Medulla oblongata (tissue), 1 donor: Measurements from ENCODE around the gene MAN2C1.
"Not testable (repeated sequence)": the region's sequence is repeated elsewhere in the genome, so short reads cannot be mapped to it uniquely, and the experiment has no call there.

Experiments
- DNase-seq: peaks from one replicate; pipeline ENCODE4 v3.0.0-alpha.2; 2015; ENCODE audit errors: extremely low spot score

Gene MAN2C1

GRCh38 chr15:75361361-75361988 lies 6.9 kb downstream of the MAN2C1 start:
- DNase-seq, result no peak

DNA sequence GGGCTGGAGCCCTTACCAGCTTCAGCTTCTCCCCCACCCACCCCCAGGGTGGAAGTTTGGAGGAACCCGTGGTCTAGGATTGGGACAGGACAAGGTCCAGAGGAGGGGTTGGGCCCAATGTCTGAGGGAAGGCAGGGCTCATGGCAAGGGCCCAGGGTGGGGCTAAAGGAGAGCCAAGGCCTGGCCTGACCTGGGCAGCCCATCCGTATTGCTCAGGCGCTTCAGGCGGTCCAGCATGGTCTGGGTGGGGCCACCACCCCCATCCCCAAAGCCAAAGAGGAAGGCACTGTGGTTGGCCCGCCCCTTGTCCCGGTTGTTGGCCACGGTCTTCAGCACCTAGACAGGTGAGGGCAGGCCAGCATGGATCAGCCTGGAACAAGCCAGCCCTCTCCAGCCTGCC lies 7.6 kb downstream of the MAN2C1 start:
- DNase-seq, result no peak

GRCh38 chr15:75360391-75360790 lies 8.0 kb downstream of the MAN2C1 start:
- DNase-seq, result no peak

DNA sequence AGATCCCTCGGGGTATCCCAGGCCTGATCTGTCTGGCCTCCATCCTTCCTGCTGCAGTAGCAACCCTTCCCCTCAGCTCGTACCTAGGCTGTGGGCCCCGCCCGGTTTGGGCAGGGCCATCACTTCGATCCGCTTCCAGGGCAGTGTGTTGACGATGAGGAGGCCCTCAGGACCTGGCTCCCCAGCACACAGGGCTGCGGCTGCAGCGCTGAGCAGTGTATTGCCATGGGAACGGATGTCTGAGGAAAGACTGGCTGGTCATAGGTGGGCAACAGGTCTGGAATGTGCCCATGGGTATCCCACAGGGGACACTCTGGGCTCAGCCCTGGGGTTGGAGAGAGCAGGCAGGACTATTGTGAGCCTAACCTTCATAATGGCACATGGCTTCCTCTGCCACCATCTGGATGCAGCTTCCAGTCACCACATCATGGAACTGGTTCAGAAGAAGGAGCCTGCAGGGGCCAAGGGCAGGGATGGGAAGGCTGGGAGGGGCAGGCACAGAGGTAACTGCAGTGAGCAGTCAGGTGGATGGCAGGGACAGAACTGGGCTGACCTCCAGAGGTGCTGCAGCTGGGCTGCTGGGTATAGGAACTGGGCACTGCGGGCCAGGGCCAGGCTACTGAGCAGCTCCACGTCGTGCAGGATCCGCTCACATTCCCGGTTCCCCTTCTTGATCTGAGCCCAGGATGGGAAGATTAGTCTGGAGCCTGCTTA lies 8.7 kb downstream of the MAN2C1 start:
- DNase-seq, result no peak

DNA sequence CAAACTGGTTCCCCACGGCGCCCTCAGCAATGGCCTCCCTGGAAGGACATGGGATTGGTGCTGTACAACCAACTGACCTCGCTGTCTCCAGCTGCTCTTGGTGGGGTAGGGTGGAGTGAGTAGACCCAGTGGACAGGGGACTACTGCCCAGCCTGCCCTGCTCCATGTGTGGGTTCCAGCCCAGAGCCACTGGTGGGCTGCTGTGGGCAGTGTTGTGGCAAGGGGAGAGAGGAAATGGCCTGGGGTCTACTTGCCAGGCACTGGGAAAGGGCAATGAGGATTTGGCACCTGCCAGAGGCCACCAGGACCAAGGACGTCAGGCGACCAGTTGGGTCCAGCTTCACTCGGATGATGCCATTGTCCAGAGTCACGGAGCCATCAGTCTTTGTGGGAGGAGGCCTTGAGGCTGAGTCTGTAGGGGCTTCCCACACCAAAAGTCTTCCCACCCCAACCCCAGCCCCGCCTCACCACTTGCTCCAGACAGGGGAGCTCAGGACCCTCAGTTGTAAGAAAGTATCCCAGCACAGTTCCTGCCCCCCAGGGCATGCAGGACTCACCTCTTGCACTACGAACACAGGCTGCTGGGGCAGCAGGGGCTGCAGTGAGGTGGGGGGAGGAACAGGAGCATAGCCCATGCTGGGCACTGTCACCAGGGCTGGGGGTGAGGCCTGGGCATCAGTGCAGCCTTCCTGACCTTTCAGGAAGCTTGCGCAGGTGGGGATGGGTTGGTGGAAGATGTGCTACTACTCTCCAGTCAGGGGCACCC lies 9.5 kb downstream of the MAN2C1 start:
- DNase-seq, result no peak

GRCh38 chr15:75357976-75358673 lies 10.3 kb downstream of the MAN2C1 start:
- no peak for DNase-seq

GRCh38 chr15:75356517-75356916 lies 11.9 kb downstream of the MAN2C1 start:
- no peak for DNase-seq

- no peak for DNase-seq
These were observed 12.4 kb downstream of the MAN2C1 start for GRCh38 chr15:75356006-75356405.

GRCh38 chr15:75355369-75355768 lies 13.0 kb downstream of the MAN2C1 start:
- DNase-seq, result no peak

GRCh38 chr15:75354454-75354853 lies 14.0 kb downstream of the MAN2C1 start:
- no peak for DNase-seq

DNA sequence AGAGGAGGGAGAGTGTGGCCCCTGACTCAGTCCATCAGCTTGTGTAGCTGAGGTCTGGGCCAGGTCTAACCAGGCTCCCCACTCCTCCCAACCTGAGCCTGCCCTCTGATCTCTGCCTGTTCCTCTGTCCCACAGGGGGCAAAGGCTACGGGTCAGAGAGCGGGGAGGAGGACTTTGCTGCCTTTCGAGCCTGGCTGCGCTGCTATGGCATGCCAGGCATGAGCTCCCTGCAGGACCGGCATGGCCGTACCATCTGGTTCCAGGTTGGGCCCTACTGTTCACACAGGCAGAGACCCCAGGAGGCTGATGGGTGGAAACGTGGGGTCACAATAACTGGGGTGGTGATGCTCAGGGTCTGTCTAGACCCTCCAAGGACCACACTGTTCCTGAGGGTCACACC lies 14.8 kb downstream of the MAN2C1 start:
- no peak for DNase-seq

DNA sequence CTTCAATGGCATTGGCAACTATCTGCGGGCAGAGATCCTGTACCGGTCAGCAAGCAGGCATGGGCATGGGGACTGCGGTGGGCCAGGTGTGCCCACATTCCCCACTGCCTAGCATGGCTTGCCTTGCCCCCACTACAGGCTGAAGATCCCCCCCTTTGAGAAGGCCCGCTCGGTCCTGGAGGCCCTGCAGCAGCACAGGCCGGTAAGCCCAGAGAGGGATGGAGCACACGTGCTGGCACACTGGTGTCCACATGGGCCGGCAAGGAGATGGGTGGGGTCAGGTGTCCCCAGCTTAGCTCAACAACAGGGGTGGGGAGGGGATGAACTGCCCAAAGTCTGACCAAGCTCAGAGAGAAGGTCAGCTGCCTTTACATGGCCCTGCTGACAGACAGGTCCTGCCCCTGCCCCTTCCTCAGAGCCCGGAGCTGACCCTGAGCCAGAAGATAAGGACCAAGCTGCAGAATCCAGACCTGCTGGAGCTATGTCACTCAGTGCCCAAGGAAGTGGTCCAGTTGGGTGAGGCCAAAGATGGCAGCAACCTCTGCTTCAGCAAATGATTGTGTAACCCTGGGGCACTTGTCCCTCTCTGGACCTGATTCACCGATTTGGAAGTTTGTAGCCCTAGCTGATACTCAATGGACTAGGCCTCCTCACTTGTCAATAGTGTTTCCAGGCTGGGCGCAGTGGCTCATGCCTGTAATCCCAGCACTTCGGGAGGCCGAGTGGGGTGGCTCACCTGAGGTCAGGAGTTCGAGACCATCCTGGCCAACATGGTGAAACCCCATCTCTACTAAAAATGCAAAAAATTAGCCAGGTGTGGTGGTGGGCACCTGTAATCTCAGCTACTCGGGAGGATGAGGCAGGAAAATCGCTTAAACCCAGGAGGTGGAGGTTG lies 16.0 kb downstream of the MAN2C1 start:
- DNase-seq, result no peak

DNA sequence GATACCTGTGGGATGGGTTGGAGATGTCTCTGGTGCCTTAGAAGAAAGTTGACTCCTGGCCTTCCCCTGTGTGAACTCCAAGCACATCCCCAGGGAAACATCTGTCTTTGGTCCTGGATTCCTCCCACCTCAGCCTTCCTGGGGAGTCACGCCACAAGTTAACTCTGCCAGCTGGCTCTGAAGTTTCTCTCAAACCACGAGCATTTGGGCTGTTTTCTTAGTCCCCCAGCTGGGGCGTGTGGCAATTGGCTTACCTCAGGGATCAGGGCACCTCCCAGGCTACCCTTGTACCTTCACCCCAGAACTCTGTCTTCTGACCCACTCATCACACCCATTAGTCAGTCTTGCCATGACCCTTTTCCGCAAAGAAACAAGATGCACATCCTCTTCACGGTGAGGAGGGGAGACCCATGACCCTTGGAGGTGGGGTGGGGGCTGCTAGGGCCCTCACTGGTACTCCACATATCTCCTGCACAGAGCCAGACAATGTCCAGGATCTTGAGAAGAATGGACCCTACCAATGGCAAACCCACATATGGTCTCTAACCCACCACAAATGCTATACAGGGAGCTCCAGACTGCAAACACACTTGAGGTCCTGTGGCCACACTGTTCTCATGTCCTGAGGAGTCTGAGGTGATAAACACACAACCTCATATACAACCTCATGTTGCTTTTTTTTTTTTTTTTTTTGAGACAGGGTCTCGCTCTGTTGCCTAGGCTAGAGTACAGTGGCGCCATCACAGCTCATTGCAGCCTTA lies 17.6 kb downstream of the MAN2C1 start:
- no peak for DNase-seq

GRCh38 chr15:75349851-75350588 lies 18.4 kb downstream of the MAN2C1 start:
- no peak for DNase-seq

GRCh38 chr15:75349351-75349669 lies 19.1 kb downstream of the MAN2C1 start:
- DNase-seq, result not testable (repeated sequence)

GRCh38 chr15:75348562-75349350 lies 19.7 kb downstream of the MAN2C1 start:
- DNase-seq, result no peak

DNA sequence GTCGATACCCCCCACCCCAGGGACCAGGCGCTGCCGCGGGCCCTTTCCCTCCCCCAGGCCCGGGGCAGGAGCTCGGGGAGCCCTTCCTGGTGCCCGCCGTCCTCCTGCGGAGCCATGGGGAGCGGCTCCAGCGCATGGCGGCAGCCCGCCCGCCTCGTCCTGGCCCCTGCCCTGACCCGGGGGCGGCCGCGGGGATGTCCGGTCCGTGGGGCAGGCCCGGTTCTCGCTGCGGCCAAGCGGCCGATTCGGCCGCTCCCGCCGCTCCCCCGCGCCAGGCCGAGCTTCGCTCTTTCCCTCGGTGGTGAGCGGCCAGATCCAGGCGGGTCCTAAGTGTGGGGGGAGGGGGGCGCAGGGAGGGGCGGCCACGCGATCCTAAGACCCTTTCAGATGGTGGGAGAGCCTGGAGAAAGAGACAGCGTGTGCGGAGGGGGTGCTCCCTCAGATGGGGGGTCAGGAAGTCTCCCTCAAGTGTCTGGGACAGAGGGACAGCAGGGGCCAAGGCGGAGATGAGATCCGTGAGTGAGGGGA lies 20.3 kb downstream of the MAN2C1 start:
- DNase-seq, result no peak

- peak; percentile 49 for DNase-seq
These were observed 21.0 kb downstream of the MAN2C1 start for GRCh38 chr15:75347222-75348033.
